Measurements from ENCODE around the gene LOXL3.
A peak's percentile ranks its signal among the peaks of the same experiment; 100 is the strongest.
"Not testable (repeated sequence)": the region's sequence is repeated elsewhere in the genome, so short reads cannot be mapped to it uniquely, and the experiment has no call there.

Gene LOXL3

DNA sequence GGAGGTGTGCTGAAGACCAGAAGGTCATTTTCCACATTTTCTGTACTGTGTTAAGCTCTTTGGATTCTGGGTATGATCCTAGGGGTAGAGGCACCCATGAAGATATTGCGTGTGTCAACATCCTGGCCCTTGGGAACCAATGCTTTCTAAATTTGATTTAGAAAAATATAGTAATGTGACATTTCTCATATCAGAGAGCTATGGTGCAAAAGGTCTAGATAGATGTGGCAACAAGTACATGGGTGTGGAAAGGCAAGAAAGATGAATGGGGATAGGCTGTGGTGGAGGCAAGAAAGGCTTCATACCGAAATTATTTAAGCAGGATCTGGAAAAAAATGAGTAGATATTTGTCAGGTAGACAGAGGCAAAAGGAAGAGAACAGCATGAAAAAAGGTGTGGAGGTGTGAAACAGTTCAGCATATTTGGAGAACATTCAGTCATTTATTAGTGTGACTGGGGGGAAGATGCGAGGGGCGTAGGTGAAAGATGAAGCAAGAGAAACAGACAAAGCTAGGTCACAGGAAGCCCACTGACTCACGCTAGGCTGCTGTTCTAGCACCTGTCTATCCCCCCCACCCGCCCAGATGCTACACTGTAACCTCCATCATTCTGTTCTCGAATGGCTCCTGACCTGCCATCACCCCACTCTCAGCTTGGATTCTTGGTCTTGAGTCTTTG lies 12.5 kb upstream of the LOXL3 start:
- no peak overlapping the region for H2AFZ ChIP-seq (ENCODE audit: low read length)
- H3K9me2 ChIP-seq (replicated peaks; ENCODE audit: low read depth, low read length), result no peaks in the 10 kb centered on the region
- no peak overlapping the region for H3K9ac ChIP-seq (ENCODE audit: low read depth, low read length, poor library complexity, severe bottlenecking)
- H3K4me3 ChIP-seq (ENCODE audit: low read length, poor library complexity, severe bottlenecking), result no peak overlapping the region
- H3F3A ChIP-seq (ENCODE audit: low read depth), result no peaks in the 10 kb centered on the region
- H3K9me3 ChIP-seq (ENCODE audit: insufficient read depth, low read depth, low read length), result no peaks in the 10 kb centered on the region
- no peaks in the 10 kb centered on the region for H4K20me1 ChIP-seq (ENCODE audit: insufficient read depth, low read length, poor library complexity, severe bottlenecking)
- TF ChIP-seq, protein P1, sequence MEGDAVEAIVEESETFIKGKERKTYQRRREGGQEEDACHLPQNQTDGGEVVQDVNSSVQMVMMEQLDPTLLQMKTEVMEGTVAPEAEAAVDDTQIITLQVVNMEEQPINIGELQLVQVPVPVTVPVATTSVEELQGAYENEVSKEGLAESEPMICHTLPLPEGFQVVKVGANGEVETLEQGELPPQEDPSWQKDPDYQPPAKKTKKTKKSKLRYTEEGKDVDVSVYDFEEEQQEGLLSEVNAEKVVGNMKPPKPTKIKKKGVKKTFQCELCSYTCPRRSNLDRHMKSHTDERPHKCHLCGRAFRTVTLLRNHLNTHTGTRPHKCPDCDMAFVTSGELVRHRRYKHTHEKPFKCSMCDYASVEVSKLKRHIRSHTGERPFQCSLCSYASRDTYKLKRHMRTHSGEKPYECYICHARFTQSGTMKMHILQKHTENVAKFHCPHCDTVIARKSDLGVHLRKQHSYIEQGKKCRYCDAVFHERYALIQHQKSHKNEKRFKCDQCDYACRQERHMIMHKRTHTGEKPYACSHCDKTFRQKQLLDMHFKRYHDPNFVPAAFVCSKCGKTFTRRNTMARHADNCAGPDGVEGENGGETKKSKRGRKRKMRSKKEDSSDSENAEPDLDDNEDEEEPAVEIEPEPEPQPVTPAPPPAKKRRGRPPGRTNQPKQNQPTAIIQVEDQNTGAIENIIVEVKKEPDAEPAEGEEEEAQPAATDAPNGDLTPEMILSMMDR (conservative IDR thresholded peaks at IDR 0.05; ENCODE audit: low read length), result no peak
- TF ChIP-seq EZH2phosphoT487 (IDR thresholded peaks at IDR 0.05; ENCODE audit: borderline replicate concordance), result no peak
- no peaks in the 10 kb centered on the region for H3K36me3 ChIP-seq (ENCODE audit: insufficient read depth, low read length)
- no peaks in the 10 kb centered on the region for H3K27me3 ChIP-seq (ENCODE audit: insufficient read depth, low read length, poor library complexity, severe bottlenecking)
- H3K4me1 ChIP-seq (ENCODE audit: insufficient read depth, low read length, poor library complexity, severe bottlenecking), result peaks cover 12% of the 10 kb centered on the region
- no peak overlapping the region for H3K4me2 ChIP-seq (ENCODE audit: low read depth, low read length, poor library complexity, severe bottlenecking)
- H3K79me2 ChIP-seq (ENCODE audit: insufficient read depth, low read length), result no peaks in the 10 kb centered on the region

GRCh38 chr2:74564222-74564621 lies 10.5 kb upstream of the LOXL3 start:
- Histone ChIP-seq H3K27me3 (ENCODE audit: insufficient read depth, low read length, poor library complexity, severe bottlenecking) (no peaks in the 10 kb centered on the region), H4K20me1 (ENCODE audit: insufficient read depth, low read length, poor library complexity, severe bottlenecking) (no peaks in the 10 kb centered on the region), H3K4me1 (ENCODE audit: insufficient read depth, low read length, poor library complexity, severe bottlenecking) (peaks cover 16% of the 10 kb centered on the region), H3K4me2 (ENCODE audit: low read depth, low read length, poor library complexity, severe bottlenecking) (no peak overlapping the region), H2AFZ (ENCODE audit: low read length) (no peak overlapping the region; the same call in 1 of the 2 replicates), H3K36me3 (ENCODE audit: insufficient read depth, low read length) (no peaks in the 10 kb centered on the region), H3K9ac (ENCODE audit: low read depth, low read length, poor library complexity, severe bottlenecking) (no peak overlapping the region), H3F3A (ENCODE audit: low read depth) (no peaks in the 10 kb centered on the region), H3K9me2 (replicated peaks; ENCODE audit: low read depth, low read length) (no peaks in the 10 kb centered on the region), H3K9me3 (ENCODE audit: insufficient read depth, low read depth, low read length) (no peaks in the 10 kb centered on the region), H3K79me2 (ENCODE audit: insufficient read depth, low read length) (no peaks in the 10 kb centered on the region), H3K4me3 (ENCODE audit: low read length, poor library complexity, severe bottlenecking) (no peak overlapping the region)
- TF ChIP-seq, protein P1 (conservative IDR thresholded peaks at IDR 0.05; ENCODE audit: low read length), result no peak
- no peak for TF ChIP-seq EZH2phosphoT487 (IDR thresholded peaks at IDR 0.05; ENCODE audit: borderline replicate concordance)

- Histone ChIP-seq H3K9me3 (ENCODE audit: insufficient read depth, low read depth, low read length) (no peaks in the 10 kb centered on the region), H4K20me1 (ENCODE audit: insufficient read depth, low read length, poor library complexity, severe bottlenecking) (no peaks in the 10 kb centered on the region), H3K27me3 (ENCODE audit: insufficient read depth, low read length, poor library complexity, severe bottlenecking) (no peaks in the 10 kb centered on the region), H3K36me3 (ENCODE audit: insufficient read depth, low read length) (no peaks in the 10 kb centered on the region), H2AFZ (ENCODE audit: low read length) (peak overlapping the region; percentile 5), H3K4me3 (ENCODE audit: low read length, poor library complexity, severe bottlenecking) (no peak overlapping the region), H3K4me1 (ENCODE audit: insufficient read depth, low read length, poor library complexity, severe bottlenecking) (peaks cover 16% of the 10 kb centered on the region), H3K4me2 (ENCODE audit: low read depth, low read length, poor library complexity, severe bottlenecking) (peak overlapping the region; percentile 10), H3K79me2 (ENCODE audit: insufficient read depth, low read length) (no peaks in the 10 kb centered on the region), H3F3A (ENCODE audit: low read depth) (no peaks in the 10 kb centered on the region), H3K9ac (ENCODE audit: low read depth, low read length, poor library complexity, severe bottlenecking) (no peak overlapping the region), H3K9me2 (replicated peaks; ENCODE audit: low read depth, low read length) (no peaks in the 10 kb centered on the region)
- TF ChIP-seq, protein P1 (conservative IDR thresholded peaks at IDR 0.05; ENCODE audit: low read length), result no peak
- TF ChIP-seq EZH2phosphoT487 (IDR thresholded peaks at IDR 0.05; ENCODE audit: borderline replicate concordance), result no peak
Measured at GRCh38 chr2:74562126-74562775, 8.5 kb upstream of the LOXL3 start.

GRCh38 chr2:74561022-74561421 lies 7.3 kb upstream of the LOXL3 start:
- H3K79me2 ChIP-seq (ENCODE audit: insufficient read depth, low read length), result not testable (repeated sequence)
- peaks cover 27% of the 10 kb centered on the region for H3K4me1 ChIP-seq (ENCODE audit: insufficient read depth, low read length, poor library complexity, severe bottlenecking)

More at GRCh38 chr2:74561022-74561421, 7.3 kb upstream of the LOXL3 start:
- not testable (repeated sequence) for H3K4me2 ChIP-seq (ENCODE audit: low read depth, low read length, poor library complexity, severe bottlenecking); H3K36me3 ChIP-seq (ENCODE audit: insufficient read depth, low read length); H3K4me3 ChIP-seq (ENCODE audit: low read length, poor library complexity, severe bottlenecking); H3K27me3 ChIP-seq (ENCODE audit: insufficient read depth, low read length, poor library complexity, severe bottlenecking); H3K9ac ChIP-seq (ENCODE audit: low read depth, low read length, poor library complexity, severe bottlenecking); H2AFZ ChIP-seq (ENCODE audit: low read length); H3F3A ChIP-seq (ENCODE audit: low read depth); H3K9me2 ChIP-seq (replicated peaks; ENCODE audit: low read depth, low read length); H4K20me1 ChIP-seq (ENCODE audit: insufficient read depth, low read length, poor library complexity, severe bottlenecking); H3K9me3 ChIP-seq (ENCODE audit: insufficient read depth, low read depth, low read length)

Data from Loucy (cell line).